Stimulated activated naive CD4-positive, alpha-beta T cell treated with Interleukin-2 at 50 U/mL for 16 hours (primary cell): ENCODE measurements around the gene STT3B.

Source experiments
- DNase-seq: peaks from one replicate; lab custom pipeline; 2025; lab: John Stamatoyannopoulos, UW

The STT3B gene

GRCh38 chr3:31521468-31521867 is 11.3 kb upstream of the STT3B start:
- DNase-seq, result no peak

DNA sequence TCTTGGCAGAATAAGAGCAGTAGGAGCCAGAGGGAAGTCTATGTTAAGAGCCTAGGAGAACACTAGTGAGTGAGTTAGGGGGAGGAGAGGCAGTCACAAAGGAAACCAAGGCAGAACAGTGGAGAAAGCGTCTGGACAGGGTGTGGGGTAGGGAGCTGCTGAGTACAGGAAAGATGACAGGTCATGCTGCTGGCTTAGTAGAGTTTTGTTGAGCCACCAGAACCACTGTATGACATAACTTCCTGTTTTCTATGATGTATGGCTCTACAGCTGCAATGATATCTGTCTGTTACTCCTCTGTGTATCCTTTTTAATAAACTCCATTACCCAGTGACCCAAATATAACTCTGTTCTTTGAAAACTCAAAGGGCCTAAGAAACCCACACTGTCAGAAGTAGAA is 10.6 kb upstream of the STT3B start:
- peak; percentile 3 for DNase-seq

DNA sequence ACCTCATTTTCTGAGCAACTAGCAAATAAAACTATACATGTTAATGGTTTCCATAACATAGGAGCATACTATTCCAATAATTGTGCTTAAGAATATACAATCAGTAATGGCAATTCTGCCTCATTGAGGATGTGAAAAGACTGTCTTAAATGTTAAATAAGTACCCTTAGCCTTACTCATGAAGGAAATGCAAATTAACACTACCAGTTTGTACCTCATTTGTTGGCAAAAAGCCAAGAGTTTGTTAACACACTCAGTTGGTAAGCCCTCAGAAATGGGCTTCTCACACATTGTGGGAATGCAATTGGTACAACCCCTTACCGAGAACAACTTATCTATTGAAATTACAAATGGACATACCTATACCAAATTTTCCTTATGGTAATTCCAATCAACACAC is 9.2 kb upstream of the STT3B start:
- no peak for DNase-seq

- no peak for DNase-seq
Observed at GRCh38 chr3:31525532-31525931, 7.2 kb upstream of the STT3B start.

DNA sequence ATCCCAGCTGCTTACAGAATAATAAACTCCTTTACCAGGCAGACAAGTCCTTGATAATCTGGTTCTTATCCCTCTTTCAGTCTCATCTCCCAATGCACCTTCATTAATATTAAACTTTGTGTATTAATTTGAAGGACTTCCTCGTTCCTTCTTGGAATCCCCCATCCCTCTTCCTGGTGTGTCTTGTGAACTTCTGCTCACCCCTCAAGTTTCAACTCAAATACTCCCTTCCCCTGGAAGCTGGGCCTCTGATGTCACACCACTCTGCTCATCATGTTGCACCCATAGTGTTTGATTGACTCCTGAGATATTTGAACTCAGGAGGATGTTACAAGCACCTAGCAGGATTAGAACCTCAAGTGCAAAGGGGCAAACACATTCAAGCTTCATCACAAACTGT is 3.3 kb upstream of the STT3B start:
- DNase-seq, result no peak

- no peak for DNase-seq
Observed at GRCh38 chr3:31530039-31530959, 2.4 kb upstream of the STT3B start.

- DNase-seq, result no peak
Observed at GRCh38 chr3:31530960-31531335, 1.8 kb upstream of the STT3B start.

GRCh38 chr3:31531452-31531991 is 1.2 kb upstream of the STT3B start:
- DNase-seq, result no peak

- DNase-seq, result peak; percentile 98
Observed at GRCh38 chr3:31531992-31532586, 636 bp upstream of the STT3B start.

DNA sequence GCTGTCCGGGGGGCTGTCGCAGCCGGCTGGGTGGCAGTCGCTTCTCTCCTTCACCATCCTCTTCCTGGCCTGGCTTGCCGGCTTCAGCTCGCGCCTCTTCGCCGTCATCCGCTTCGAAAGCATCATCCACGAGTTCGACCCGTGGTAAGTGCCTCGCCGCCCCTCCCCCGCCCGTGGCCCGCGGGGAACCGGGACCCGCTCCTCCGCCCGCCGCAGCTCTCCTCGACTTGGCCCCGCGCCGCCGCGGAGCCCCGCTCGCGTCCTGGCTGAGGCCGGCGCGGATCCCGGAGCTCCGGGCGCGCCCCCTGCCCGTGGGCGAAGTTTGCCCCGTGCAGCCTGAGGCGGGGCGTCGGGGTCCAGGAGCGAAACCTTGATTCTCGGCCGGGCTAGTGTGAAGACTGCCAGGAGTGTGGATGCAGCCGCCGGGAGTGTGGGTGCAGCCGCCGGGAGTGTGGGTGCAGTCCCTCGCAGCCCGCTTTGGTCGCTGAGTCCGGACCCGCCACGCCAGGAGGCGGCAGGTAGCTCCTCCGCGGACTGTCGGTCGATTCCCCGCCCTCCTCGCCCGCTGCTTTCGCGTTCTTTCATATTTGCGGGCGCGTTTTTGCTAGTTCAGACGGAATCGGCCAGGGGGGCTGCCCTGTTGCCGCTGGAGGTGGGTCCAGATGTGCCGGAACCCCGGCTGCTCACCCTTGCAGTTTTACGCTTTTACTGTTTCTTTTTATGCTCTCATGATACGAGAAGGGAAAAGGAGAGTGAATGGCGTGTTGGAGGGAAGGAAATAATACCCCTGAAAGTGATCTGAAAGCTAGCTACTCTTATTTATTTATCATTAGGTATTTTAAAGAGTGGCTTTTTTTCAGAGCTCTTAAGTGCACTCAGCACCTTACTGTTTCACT is 692 bp downstream of the STT3B start:
- peak; percentile 58 for DNase-seq

DNA sequence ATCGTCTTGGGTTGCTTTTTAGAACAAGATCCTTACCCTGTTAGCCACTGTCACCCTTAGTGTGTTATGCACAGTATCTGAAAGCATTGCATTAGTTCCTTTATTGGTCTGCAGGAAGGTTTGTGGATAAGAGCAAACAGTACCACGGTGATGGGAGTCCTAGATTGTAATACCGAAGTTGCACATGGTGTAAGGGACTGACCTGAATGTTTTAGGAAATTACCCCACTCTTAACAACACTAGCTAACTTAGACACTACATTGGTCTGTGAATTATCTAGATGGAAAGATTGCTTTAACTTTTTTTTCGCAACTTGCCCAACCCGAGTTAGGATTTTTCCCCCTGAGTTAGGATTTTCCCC is 1.3 kb downstream of the STT3B start:
- DNase-seq, result no peak

- DNase-seq, result no peak
Observed at GRCh38 chr3:31536497-31536896, 3.8 kb downstream of the STT3B start.

- no peak for DNase-seq
Observed at GRCh38 chr3:31538801-31539200, 6.1 kb downstream of the STT3B start.

DNA sequence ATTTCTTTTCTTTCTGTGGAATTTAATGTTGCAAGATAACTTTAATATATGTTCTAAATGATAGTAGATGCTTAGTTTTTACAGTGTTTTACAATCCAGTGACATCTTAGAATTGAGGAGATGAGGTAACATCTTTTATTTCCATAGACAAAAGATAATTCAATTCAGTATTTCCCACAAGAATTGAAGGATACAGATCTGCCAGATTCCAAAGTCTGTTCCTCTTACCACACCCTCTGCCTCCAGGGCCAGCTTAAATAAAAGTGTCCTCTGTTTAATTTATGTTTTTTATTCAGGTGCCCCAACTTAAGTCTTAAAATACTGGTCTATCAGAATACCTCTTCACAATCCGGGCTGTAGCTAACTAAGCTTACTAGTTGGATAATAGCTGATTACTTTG is 6.5 kb downstream of the STT3B start:
- no peak for DNase-seq

- no peak for DNase-seq
Observed at GRCh38 chr3:31541089-31541488, 8.4 kb downstream of the STT3B start.

DNA sequence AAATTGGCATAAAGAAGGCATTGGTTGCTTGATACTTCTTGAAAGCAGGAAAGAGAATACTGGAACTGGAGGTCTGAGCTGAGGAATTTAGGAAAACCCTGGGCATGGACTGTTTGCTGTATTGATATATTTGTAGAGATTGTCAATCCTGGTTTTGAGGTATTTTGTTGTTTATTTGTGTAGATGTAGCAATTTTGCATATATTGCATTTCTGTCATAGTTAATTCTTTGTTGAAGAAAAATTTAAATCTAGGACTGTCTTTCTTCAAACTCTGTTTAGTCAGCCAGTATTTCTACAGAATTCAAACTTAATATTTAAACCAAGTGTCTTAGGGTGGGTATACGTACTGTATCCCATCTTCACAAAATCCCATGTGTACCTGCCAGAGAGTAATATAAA is 9.5 kb downstream of the STT3B start:
- no peak for DNase-seq

DNA sequence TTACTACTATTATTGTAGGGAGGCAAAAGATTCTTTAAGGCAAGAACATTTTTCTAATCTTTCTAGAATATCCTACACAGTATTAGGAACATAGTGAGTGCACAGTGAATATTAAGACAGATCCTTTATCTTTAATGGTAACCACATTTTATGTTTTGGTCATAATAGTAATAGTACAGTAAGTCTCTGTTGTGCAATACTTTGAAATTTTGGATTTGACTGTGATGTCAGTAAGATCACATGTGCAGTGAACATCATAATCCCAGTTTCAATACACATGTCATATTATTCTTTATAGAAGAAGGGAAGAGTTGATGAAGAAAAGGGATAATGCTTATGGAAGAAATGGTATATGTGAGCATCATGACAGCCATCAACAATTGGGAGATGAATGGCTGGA is 10.7 kb downstream of the STT3B start:
- DNase-seq, result no peak

GRCh38 chr3:31544634-31545033 is 11.9 kb downstream of the STT3B start:
- DNase-seq, result no peak

GRCh38 chr3:31546162-31546561 is 13.4 kb downstream of the STT3B start:
- no peak for DNase-seq

GRCh38 chr3:31546725-31547124 is 14.0 kb downstream of the STT3B start:
- DNase-seq, result no peak

GRCh38 chr3:31550452-31551251 is 17.9 kb downstream of the STT3B start:
- DNase-seq, result no peak

DNA sequence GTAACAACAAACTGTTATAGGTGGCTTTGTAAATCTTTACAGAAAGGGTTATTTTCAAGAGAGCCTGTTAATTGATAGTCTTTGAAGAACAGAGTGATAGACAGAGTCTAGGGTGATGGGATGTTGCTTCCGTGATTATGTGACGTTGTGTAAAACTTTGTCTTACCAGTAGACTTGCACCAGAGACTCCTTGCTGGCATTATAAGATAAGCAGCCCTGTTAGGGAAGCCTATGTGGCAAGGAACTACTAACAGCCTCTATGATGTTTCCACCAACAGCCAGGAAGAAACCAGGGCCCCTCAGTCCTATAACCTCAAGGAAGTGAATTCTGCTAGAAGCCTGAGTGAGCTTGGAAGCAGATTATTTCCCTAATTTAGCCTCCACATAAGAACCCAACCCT is 18.9 kb downstream of the STT3B start:
- DNase-seq, result no peak
